CD1c-positive myeloid dendritic cell (primary cell): Measurements from ENCODE around the gene FBH1.

Experiments
- DNase-seq: peaks from one replicate; pipeline ENCODE4 v3.0.0-alpha.2; 2016; ENCODE audit errors: extremely low spot score

Gene FBH1

GRCh38 chr10:5977471-5978229, 87.6 kb downstream of the FBH1 start, which contains the start of gene IL15RA:
IL15RA (minus strand) TSS chr10:5977543; CDS start chr10:5977492, 51 bp downstream.
- peak; percentile 79 for DNase-seq

GRCh38 chr10:5978230-5978489, 88.1 kb downstream of the FBH1 start:
- no peak for DNase-seq

GRCh38 chr10:5981529-5981928, 91.5 kb downstream of the FBH1 start:
- DNase-seq = no peak

- no peak for DNase-seq
Observed at GRCh38 chr10:5983774-5984173, 93.7 kb downstream of the FBH1 start.

- DNase-seq = no peak
Observed at GRCh38 chr10:5985029-5985428, 95.0 kb downstream of the FBH1 start.
